ENCODE data around the gene GLG1. TPM values are rescaled to one million over a fixed set of nuclear protein-coding genes. Genes with fewer than 3 reads are reported as not detected.
A peak's percentile ranks its signal among the peaks of the same experiment; 100 is the strongest.
"Not testable (repeated sequence)": the region's sequence is repeated elsewhere in the genome, so short reads cannot be mapped to it uniquely, and the experiment has no call there.

Gene GLG1
- total RNA-seq, 3 donors from 2014 or later (not counting 1 experiment from before 2014, with no cell fraction given) = 184 to 225 (median 188) TPM

DNA sequence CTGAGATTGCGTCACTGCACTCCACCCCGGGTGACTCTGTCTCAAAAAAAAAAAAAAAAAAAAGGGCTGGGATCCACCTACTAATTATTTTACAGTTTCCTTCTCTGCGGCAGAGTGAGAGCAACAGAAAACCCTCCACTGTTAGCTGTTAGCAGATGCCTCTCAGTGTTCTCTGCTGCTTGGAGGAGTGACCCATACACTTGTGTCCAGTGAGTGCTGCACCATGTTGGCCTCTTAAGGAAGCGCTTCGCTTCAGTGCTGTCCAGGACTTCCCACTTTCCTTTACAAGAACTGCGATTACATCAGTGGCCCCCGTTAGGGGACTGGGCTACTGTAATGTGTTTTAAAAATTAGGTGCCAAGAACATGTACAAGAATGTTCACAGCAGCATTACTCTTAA, 167.2 kb downstream of the GLG1 start:
- H3K27me3 Mint-ChIP-seq (ENCODE audit: low read depth in 2 of 2) = no peaks in the 10 kb centered on the region
- H3K4me3 Mint-ChIP-seq = no peak overlapping the region
- Histone ChIP-seq H3K27ac (ENCODE audit: low read length) (no peak overlapping the region), H3K9me3 (ENCODE audit: control insufficient read depth, insufficient read depth, low read length) (no peaks in the 10 kb centered on the region), H3K36me3 (ENCODE audit: control insufficient read depth, insufficient read depth, low read length) (no peaks in the 10 kb centered on the region), H3K4me3 (ENCODE audit: low read length) (no peak overlapping the region), H3K4me1 (ENCODE audit: control insufficient read depth, insufficient read depth, low read length) (peaks cover 20% of the 10 kb centered on the region), H3K27me3 (ENCODE audit: control insufficient read depth, insufficient read depth, low read length) (no peaks in the 10 kb centered on the region)
- WGBS (ENCODE audit: insufficient coverage) = 80% methylated on average over 7 of the region's 7 CpGs
- H3K4me1 Mint-ChIP-seq = peaks cover 22 to 24% of the 10 kb centered on the region in 2 donors
- ATAC-seq = no peak
- peak overlapping the region; percentile 86 to 87 for H3K27ac Mint-ChIP-seq
- TF ChIP-seq, protein P1, sequence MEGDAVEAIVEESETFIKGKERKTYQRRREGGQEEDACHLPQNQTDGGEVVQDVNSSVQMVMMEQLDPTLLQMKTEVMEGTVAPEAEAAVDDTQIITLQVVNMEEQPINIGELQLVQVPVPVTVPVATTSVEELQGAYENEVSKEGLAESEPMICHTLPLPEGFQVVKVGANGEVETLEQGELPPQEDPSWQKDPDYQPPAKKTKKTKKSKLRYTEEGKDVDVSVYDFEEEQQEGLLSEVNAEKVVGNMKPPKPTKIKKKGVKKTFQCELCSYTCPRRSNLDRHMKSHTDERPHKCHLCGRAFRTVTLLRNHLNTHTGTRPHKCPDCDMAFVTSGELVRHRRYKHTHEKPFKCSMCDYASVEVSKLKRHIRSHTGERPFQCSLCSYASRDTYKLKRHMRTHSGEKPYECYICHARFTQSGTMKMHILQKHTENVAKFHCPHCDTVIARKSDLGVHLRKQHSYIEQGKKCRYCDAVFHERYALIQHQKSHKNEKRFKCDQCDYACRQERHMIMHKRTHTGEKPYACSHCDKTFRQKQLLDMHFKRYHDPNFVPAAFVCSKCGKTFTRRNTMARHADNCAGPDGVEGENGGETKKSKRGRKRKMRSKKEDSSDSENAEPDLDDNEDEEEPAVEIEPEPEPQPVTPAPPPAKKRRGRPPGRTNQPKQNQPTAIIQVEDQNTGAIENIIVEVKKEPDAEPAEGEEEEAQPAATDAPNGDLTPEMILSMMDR (IDR thresholded peaks at IDR 0.05) = no peak
- intact Hi-C loops (cut with micrococcal nuclease) = no loop called here
- H3K9me3 Mint-ChIP-seq = no peaks in the 10 kb centered on the region
- DNase-seq = no peak
- H3K36me3 Mint-ChIP-seq = no peaks in the 10 kb centered on the region

DNA sequence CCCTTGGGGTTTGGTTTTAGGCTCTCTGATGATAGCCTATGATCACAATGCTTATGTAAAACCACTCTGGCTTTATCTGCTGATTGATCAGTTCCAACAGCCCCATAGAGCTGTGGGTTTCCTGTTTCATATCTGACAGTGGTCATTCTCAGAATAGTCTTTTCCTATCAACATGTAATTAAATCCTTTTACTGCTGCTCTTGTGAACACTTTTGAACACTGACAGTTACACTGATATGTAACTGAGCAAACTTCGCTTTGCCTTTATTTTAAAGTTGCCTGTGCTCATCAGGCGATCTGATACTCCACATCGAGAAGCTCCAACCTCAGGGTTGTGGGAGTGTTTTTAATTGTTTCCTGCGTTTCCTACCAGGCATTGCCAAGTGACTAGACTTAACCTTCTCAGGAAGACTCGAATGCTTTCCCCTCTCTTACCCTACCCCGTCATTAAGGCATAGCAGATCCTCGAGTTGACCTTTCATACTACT, 168.4 kb downstream of the GLG1 start:
- DNase-seq (peak in 1 of 2 donors; percentile 15), ATAC-seq (peak; percentile 53 to 85 (median 68))
- Mint-ChIP-seq H3K4me1 (peaks cover 22 to 24% of the 10 kb centered on the region in 2 donors), H3K36me3 (no peaks in the 10 kb centered on the region), H3K27me3 (ENCODE audit: low read depth in 2 of 2) (no peaks in the 10 kb centered on the region), H3K9me3 (no peaks in the 10 kb centered on the region), H3K27ac (peak overlapping the region; percentile 86 to 87), H3K4me3 (peak overlapping the region; percentile 86)
- TF ChIP-seq, protein P1 (IDR thresholded peaks at IDR 0.05) = no peak
- Histone ChIP-seq H3K27ac (ENCODE audit: low read length) (peak overlapping the region; percentile 24), H3K27me3 (ENCODE audit: control insufficient read depth, insufficient read depth, low read length) (no peaks in the 10 kb centered on the region), H3K4me3 (ENCODE audit: low read length) (no peak overlapping the region), H3K9me3 (ENCODE audit: control insufficient read depth, insufficient read depth, low read length) (no peaks in the 10 kb centered on the region), H3K4me1 (ENCODE audit: control insufficient read depth, insufficient read depth, low read length) (peaks cover 20% of the 10 kb centered on the region), H3K36me3 (ENCODE audit: control insufficient read depth, insufficient read depth, low read length) (no peaks in the 10 kb centered on the region)
- WGBS (ENCODE audit: insufficient coverage) = 21% methylated on average over 6 of the region's 7 CpGs
- intact Hi-C loops (cut with micrococcal nuclease) = no loop called here

DNA sequence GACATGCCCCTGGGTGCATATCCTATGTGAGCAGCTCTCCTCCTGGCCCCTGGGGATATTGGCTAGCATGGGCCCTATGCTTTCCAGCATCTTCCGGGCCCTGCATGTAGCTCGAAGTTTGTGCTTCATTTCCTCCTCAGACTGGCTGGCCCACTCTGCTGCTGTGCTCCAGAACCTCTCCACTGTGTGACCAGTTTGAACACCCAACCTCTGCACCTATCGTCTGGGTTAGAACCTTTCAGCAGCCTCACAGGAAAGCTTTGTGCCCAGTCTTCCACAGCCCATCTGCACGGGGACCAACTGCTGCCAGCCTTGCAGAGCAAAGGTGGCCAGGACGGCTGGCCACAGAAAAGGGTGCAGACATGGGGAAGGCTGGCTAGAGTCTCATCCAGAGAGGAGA, 175.4 kb downstream of the GLG1 start:
- TF ChIP-seq, protein P1 (IDR thresholded peaks at IDR 0.05) = no peak
- Mint-ChIP-seq H3K27ac (no peak overlapping the region), H3K4me3 (no peak overlapping the region), H3K4me1 (no peaks in the 10 kb centered on the region), H3K27me3 (ENCODE audit: low read depth in 2 of 2) (no peaks in the 10 kb centered on the region), H3K9me3 (no peaks in the 10 kb centered on the region), H3K36me3 (no peaks in the 10 kb centered on the region)
- H3K27ac ChIP-seq (ENCODE audit: low read length) = no peak overlapping the region
- H3K27me3 ChIP-seq (ENCODE audit: control insufficient read depth, insufficient read depth, low read length) = no peaks in the 10 kb centered on the region
- no peak overlapping the region for H3K4me3 ChIP-seq (ENCODE audit: low read length)
- H3K9me3 ChIP-seq (ENCODE audit: control insufficient read depth, insufficient read depth, low read length) = no peaks in the 10 kb centered on the region
- DNase-seq = no peak
- 83% methylated on average over 5 of the region's 5 CpGs for WGBS (ENCODE audit: insufficient coverage)
- ATAC-seq = no peak
- intact Hi-C loops (cut with micrococcal nuclease) = no loop called here
- no peaks in the 10 kb centered on the region for H3K4me1 ChIP-seq (ENCODE audit: control insufficient read depth, insufficient read depth, low read length)
- no peaks in the 10 kb centered on the region for H3K36me3 ChIP-seq (ENCODE audit: control insufficient read depth, insufficient read depth, low read length)

DNA sequence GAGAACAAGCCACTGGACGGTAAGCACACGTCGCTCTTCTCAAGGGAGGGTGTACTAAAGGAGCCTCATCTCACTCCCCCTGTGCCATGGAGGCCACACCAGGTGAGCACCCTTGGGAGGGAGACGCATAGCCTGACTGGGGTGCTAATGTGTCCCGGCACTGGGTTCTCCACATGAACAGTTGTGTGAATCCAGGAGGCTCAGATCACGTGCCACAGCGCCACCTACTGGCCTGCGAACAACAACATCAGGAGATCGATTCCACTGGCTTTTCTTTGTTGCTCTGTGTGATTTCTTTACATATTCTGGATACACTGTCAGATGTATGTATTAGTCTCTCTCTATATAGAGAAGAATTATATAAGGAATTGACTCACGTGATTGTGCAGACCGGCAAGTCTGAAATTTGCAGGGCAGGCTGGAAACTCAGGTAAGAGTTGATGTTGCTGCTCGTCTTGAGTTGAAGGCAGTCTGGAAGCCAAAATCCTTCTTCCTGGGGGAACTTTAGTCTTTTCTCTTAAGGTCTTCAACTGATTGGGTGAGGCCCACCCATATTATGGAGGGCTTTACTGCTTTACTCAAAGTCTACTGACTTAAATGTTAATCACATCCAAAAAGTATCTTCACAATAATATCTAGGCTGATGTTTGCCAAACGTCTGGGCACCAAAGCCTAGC, 176.7 kb downstream of the GLG1 start:
- H3K9me3 ChIP-seq (ENCODE audit: control insufficient read depth, insufficient read depth, low read length); H3K4me1 ChIP-seq (ENCODE audit: control insufficient read depth, insufficient read depth, low read length); H3K4me3 ChIP-seq (ENCODE audit: low read length); H3K4me1 Mint-ChIP-seq; H3K27me3 Mint-ChIP-seq (ENCODE audit: low read depth in 2 of 2); H3K27ac ChIP-seq (ENCODE audit: low read length); H3K4me3 Mint-ChIP-seq; H3K36me3 ChIP-seq (ENCODE audit: control insufficient read depth, insufficient read depth, low read length); H3K36me3 Mint-ChIP-seq; H3K27me3 ChIP-seq (ENCODE audit: control insufficient read depth, insufficient read depth, low read length); H3K27ac Mint-ChIP-seq; intact Hi-C loops (cut with micrococcal nuclease); H3K9me3 Mint-ChIP-seq: not testable (repeated sequence)
- ATAC-seq (peak; percentile 60 to 85 (median 75)), DNase-seq (peak; percentile 44 to 62)
- 36% methylated on average over 13 of the region's 13 CpGs for WGBS (ENCODE audit: insufficient coverage)
- TF ChIP-seq, protein P1 (IDR thresholded peaks at IDR 0.05) = peak; percentile 70

DNA sequence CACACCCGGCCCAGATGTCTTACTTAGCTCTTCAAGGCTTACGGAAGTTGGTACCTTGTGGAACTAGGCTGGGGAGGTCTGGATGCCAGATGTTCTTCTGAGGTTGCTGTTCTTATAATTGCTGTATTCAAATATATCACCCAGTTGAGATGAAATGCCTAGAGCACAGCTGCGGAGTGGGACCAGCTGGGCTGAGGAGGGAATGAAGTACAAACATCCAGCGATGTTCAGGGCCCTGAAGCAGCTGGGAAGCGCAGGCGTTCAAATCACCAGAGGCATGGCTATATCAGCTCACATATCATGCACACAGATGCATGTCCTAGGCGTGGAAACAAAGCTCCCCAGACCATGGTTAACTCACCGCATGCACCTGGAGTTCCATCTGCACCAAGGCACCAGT, 178.4 kb downstream of the GLG1 start:
- no CpG with 5 or more reads among the region's 8 CpGs for WGBS (ENCODE audit: insufficient coverage)
- H3K9me3 ChIP-seq (ENCODE audit: control insufficient read depth, insufficient read depth, low read length); H3K27me3 ChIP-seq (ENCODE audit: control insufficient read depth, insufficient read depth, low read length); H3K4me1 Mint-ChIP-seq; H3K4me3 Mint-ChIP-seq; H3K27ac ChIP-seq (ENCODE audit: low read length); H3K4me1 ChIP-seq (ENCODE audit: control insufficient read depth, insufficient read depth, low read length); ATAC-seq; H3K9me3 Mint-ChIP-seq; H3K36me3 Mint-ChIP-seq; H3K36me3 ChIP-seq (ENCODE audit: control insufficient read depth, insufficient read depth, low read length); H3K27ac Mint-ChIP-seq; intact Hi-C loops (cut with micrococcal nuclease); H3K27me3 Mint-ChIP-seq (ENCODE audit: low read depth in 2 of 2); DNase-seq; H3K4me3 ChIP-seq (ENCODE audit: low read length): not testable (repeated sequence)

All from natural killer cell (primary cell).